Right ventricle myocardium inferior (tissue), 1 donor: Measurements from ENCODE around the gene NINJ1. TPM values are rescaled to one million over a fixed set of nuclear protein-coding genes. Genes with fewer than 3 reads are reported as not detected.
A peak's percentile ranks its signal among the peaks of the same experiment; 100 is the strongest.
"Not testable (repeated sequence)": the region's sequence is repeated elsewhere in the genome, so short reads cannot be mapped to it uniquely, and the experiment has no call there.

Experiments used
- ATAC-seq: fragments of 200-7000 bp; cut with Tn5 transposase; one replicate; pipeline ENCODE4 v1.9.1; 2020; ENCODE audit warnings: mild to moderate bottlenecking, moderate library complexity
- DNase-seq: peaks from one replicate; pipeline ENCODE4 v3.0.0; 2021; ENCODE audit errors: missing footprints
- intact Hi-C: fragments of 100-400 bp; cut with DNase I; formaldehyde crosslinking; loops from one replicate; pipeline ENCODE4 v1.11.0; 2022
- total RNA-seq: library from RNA; stranded (reverse); fragmentation: NEBNext Ultra II Directional; extraction: Animal tissue kit (Norgen Biotek cat#: 25700); gene quantifications from one replicate; pipeline ENCODE4 v1.2.1, GENCODE V29; 2021
- donor health status: DM: no; HTN: yes; CAD: no; lungs with severe emphysema.

NINJ1 gene
- total RNA-seq, 1 donor from 2014 or later: 55.5 TPM

GRCh38 chr9:93112864-93113389 is 21.1 kb downstream of the NINJ1 start:
- ATAC-seq (no peak), DNase-seq (peak; percentile 57)
- intact Hi-C loops: no loop called here

GRCh38 chr9:93112116-93112863 is 21.8 kb downstream of the NINJ1 start:
- ATAC-seq: no peak
- intact Hi-C loops: no loop called here
- DNase-seq: peak; percentile 70

GRCh38 chr9:93111371-93112115 is 22.5 kb downstream of the NINJ1 start:
- ATAC-seq (no peak), DNase-seq (peak; percentile 78)
- intact Hi-C loops: loop anchor here (2.0 kb wide), 1 partner anchor 21 kb away; no protein-coding TSS in a partner anchor

GRCh38 chr9:93111001-93111370 is 23.1 kb downstream of the NINJ1 start:
- intact Hi-C loops: loop anchor here (2.0 kb wide), 1 partner anchor 22 kb away; no protein-coding TSS in a partner anchor
- DNase-seq (peak; percentile 46), ATAC-seq (no peak)

- ATAC-seq (no peak), DNase-seq (peak; percentile 50)
- intact Hi-C loops: loop anchor here (2.0 kb wide), 1 partner anchor 22 kb away; no protein-coding TSS in a partner anchor
Observed at GRCh38 chr9:93110311-93110855, 23.7 kb downstream of the NINJ1 start.

- intact Hi-C loops: no loop called here
- ATAC-seq: no peak
- DNase-seq: peak; percentile 55
Observed at GRCh38 chr9:93108291-93109041, 25.6 kb downstream of the NINJ1 start.

GRCh38 chr9:93107825-93108161 is 26.3 kb downstream of the NINJ1 start:
- intact Hi-C loops: no loop called here
- ATAC-seq: no peak
- DNase-seq: no peak

- ATAC-seq: no peak
- peak; percentile 57 for DNase-seq
- intact Hi-C loops: no loop called here
Observed at GRCh38 chr9:93107151-93107824, 26.8 kb downstream of the NINJ1 start.

- intact Hi-C loops: no loop called here
- ATAC-seq (no peak), DNase-seq (no peak)
Observed at GRCh38 chr9:93105620-93106019, 28.4 kb downstream of the NINJ1 start.

GRCh38 chr9:93101086-93101485 is 33.0 kb downstream of the NINJ1 start:
- intact Hi-C loops, ATAC-seq: not testable (repeated sequence)
- peak; percentile 20 for DNase-seq

- intact Hi-C loops: no loop called here
- DNase-seq: no peak
- no peak for ATAC-seq
Observed at GRCh38 chr9:93100276-93100636, 33.8 kb downstream of the NINJ1 start.

GRCh38 chr9:93099551-93100275 is 34.3 kb downstream of the NINJ1 start:
- DNase-seq: no peak
- intact Hi-C loops: loop anchor here (5.0 kb wide), 1 partner anchor 33 kb away; the partner anchor contains the start of gene NINJ1
- no peak for ATAC-seq

GRCh38 chr9:93098236-93098946 is 35.7 kb downstream of the NINJ1 start:
- intact Hi-C loops: loop anchor here (5.0 kb wide), 1 partner anchor 34 kb away; the partner anchor contains the start of gene NINJ1
- peak; percentile 93 for DNase-seq
- peak; percentile 24 for ATAC-seq

GRCh38 chr9:93097511-93098201 is 36.4 kb downstream of the NINJ1 start:
- intact Hi-C loops: loop anchor here (2.0 to 5.0 kb wide), 2 partner anchors 35 to 355 kb away; partner anchors contain the start of genes FAM120AOS and NINJ1
- DNase-seq (peak; percentile 63), ATAC-seq (no peak)

- intact Hi-C loops: loop anchor here (2.0 to 5.0 kb wide), 2 partner anchors 35 to 356 kb away; partner anchors contain the start of genes FAM120AOS and NINJ1
- ATAC-seq (no peak), DNase-seq (peak; percentile 60)
Observed at GRCh38 chr9:93096811-93097382, 37.2 kb downstream of the NINJ1 start.
